ENCODE results near the gene OR10K1.
"Not testable (repeated sequence)": the region's sequence is repeated elsewhere in the genome, so short reads cannot be mapped to it uniquely, and the experiment has no call there.

Gene OR10K1

GRCh38 chr1:158461534-158461933 is at the start of gene OR10K1:
Gene OR10K1, plus strand, starts transcription at chr1:158461834. Its CDS starts 3,728 bp downstream, at chr1:158465562.
- no peak for DNase-seq

- DNase-seq, result no peak
Measured at GRCh38 chr1:158414651-158415345, 46.8 kb upstream of the OR10K1 start.

GRCh38 chr1:158417586-158417985 is 44.0 kb upstream of the OR10K1 start:
- no peak for DNase-seq

- DNase-seq, result no peak
Measured at GRCh38 chr1:158422212-158422611, 39.4 kb upstream of the OR10K1 start.

GRCh38 chr1:158425027-158425426 is 36.6 kb upstream of the OR10K1 start:
- no peak for DNase-seq

- no peak for DNase-seq
Measured at GRCh38 chr1:158426137-158426536, 35.5 kb upstream of the OR10K1 start, which contains the start of gene OR10K2. Gene OR10K2, minus strand, starts transcription at chr1:158426237. Its CDS starts 5,371 bp downstream, at chr1:158420866.

GRCh38 chr1:158430163-158430562 is 31.5 kb upstream of the OR10K1 start:
- DNase-seq, result not testable (repeated sequence)

- DNase-seq, result no peak
Measured at GRCh38 chr1:158434741-158435140, 26.9 kb upstream of the OR10K1 start.

GRCh38 chr1:158445376-158445775 is 16.3 kb upstream of the OR10K1 start:
- no peak for DNase-seq

GRCh38 chr1:158454537-158454936 is 7.1 kb upstream of the OR10K1 start:
- DNase-seq, result no peak

- no peak for DNase-seq
Measured at GRCh38 chr1:158457246-158457645, 4.4 kb upstream of the OR10K1 start.

- DNase-seq, result no peak
Measured at GRCh38 chr1:158458263-158458662, 3.4 kb upstream of the OR10K1 start.

- DNase-seq, result no peak
Measured at GRCh38 chr1:158471920-158472319, 10.3 kb downstream of the OR10K1 start, which contains the start of gene OR10R2. Gene OR10R2, plus strand, starts transcription at chr1:158472220. Its CDS starts 106 bp downstream, at chr1:158472326.

- DNase-seq, result no peak
Measured at GRCh38 chr1:158485455-158485854, 23.8 kb downstream of the OR10K1 start.

- DNase-seq, result no peak
Measured at GRCh38 chr1:158491316-158491715, 29.7 kb downstream of the OR10K1 start.

- no peak for DNase-seq
Measured at GRCh38 chr1:158493054-158493453, 31.4 kb downstream of the OR10K1 start.

GRCh38 chr1:158494796-158495195 is 33.2 kb downstream of the OR10K1 start:
- no peak for DNase-seq

GRCh38 chr1:158496374-158496773 is 34.7 kb downstream of the OR10K1 start:
- DNase-seq, result peak; percentile 5

- DNase-seq, result peak; percentile 38
Measured at GRCh38 chr1:158506369-158506987, 44.8 kb downstream of the OR10K1 start.

GRCh38 chr1:158507511-158507910 is 45.9 kb downstream of the OR10K1 start:
- no peak for DNase-seq

GRCh38 chr1:158509471-158510156 is 48.0 kb downstream of the OR10K1 start:
- no peak for DNase-seq

GRCh38 chr1:158516966-158517365 is 55.3 kb downstream of the OR10K1 start:
- DNase-seq, result no peak

Data from EL (cell line).